ENCODE results near the gene HEPACAM.
"Not testable (repeated sequence)": the region's sequence is repeated elsewhere in the genome, so short reads cannot be mapped to it uniquely, and the experiment has no call there.

HEPACAM gene, protein sequence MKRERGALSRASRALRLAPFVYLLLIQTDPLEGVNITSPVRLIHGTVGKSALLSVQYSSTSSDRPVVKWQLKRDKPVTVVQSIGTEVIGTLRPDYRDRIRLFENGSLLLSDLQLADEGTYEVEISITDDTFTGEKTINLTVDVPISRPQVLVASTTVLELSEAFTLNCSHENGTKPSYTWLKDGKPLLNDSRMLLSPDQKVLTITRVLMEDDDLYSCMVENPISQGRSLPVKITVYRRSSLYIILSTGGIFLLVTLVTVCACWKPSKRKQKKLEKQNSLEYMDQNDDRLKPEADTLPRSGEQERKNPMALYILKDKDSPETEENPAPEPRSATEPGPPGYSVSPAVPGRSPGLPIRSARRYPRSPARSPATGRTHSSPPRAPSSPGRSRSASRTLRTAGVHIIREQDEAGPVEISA

DNA sequence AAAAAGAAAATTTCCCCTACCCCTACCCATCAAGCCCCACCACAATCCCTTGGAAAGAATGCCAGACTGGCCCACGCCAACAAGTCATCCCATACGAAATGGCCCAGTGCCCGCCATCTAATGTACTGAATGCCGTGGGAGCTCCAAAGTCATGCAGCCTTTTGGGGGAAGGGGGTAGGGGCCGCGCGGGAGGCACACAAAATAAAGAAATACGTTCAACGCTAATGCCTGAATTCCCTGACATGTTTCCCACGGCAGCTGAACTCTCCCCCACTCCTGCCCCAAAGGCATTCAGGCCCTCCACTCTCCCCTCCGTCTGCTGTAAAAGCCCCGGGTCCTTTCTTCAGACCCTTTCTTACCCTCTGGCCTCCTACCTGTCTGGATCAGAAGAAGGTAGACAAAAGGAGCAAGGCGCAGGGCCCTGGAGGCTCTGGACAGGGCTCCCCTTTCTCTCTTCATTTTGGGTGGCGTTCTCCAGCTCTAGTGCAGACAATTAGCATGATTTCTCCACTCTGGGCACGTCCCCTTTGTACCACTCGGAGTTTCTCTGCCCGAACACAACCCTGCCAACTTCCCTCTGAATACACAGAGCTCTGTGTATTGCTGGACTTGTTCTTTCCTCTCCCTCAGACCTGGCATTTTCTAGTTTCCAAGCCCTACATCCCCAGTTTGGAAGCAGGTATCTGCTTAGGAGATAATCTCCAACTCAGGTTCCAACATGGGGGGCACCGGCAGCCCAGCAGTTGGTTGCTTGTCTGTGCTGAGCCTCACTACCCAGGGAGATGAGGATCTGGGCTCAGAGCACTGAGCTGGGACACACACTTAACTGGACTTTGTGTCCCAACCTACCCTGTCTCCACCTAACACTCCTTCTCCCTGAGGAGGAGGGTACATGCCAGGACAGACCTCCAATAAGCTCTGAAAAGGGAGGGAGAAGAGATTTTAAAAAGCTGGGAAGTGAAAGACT, at the start of gene HEPACAM:
Gene HEPACAM, minus strand, starts transcription at position 500 of the 967 bp plus-strand sequence. Its CDS starts 41 bp downstream, at position 459.
- DNase-seq (ENCODE audit: low spot score): no peak

DNA sequence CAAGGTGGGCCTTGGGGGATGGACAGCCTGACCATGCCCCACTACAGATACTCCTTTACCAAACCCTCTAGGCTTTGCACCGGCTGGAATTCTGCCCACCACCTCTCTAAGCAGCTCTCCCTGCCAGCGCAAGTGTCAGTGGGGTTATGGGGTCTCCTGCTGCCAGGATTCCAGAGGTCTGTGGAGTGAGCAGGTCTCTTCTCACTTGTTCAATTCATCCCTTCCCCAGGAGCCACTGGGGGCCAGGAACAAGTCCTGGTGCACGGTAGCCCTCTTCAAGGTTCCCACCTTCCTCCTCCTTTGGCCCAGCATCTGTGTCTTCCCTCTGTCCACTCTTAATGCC, 48.6 kb upstream of the HEPACAM start:
- no peak for DNase-seq (ENCODE audit: low spot score)

- no peak for DNase-seq (ENCODE audit: low spot score)
These were observed 48.0 kb upstream of the HEPACAM start for GRCh38 chr11:124983674-124984511.

DNA sequence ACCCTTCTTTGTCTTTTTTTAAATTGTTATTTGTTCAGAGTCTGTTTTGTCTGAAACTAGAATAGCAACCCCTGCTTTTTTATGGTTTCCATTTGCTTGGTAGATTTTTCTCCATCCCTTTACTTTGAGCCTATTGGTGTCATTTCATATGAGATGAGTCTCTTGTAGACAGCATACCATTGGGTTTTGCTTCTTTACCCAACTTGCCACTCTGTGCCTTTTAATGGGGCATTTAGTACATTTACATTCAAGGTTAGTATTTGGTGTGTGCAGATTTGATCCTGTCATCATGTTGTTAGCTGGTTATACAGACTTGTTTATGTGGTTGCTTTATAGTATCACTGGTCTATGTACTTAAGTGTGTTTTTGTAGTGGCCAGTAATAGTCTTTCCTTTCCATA, 46.2 kb upstream of the HEPACAM start:
- no peak for DNase-seq (ENCODE audit: low spot score)

- no peak for DNase-seq (ENCODE audit: low spot score)
These were observed 42.5 kb upstream of the HEPACAM start for GRCh38 chr11:124978316-124978715.

GRCh38 chr11:124977006-124977405, 41.2 kb upstream of the HEPACAM start:
- no peak for DNase-seq (ENCODE audit: low spot score)

DNA sequence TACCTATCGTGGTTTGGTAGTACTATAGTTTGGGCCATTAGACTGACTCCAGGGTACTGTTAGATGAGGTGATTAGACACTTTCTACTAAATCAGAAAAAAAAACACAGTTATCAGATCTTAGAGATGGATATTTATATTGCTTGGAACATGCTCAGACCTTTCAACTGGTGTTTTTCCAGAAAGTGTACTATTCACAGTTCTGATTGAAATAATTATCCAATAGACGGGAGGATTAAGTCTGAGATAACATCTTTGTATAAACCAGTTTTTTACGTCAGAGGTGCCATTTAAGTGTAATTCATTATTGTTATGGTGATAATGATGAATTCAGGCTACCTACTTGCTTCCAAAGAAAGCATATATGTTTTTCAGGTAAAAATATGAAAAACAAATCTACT, 40.7 kb upstream of the HEPACAM start:
- no peak for DNase-seq (ENCODE audit: low spot score)

- DNase-seq (ENCODE audit: low spot score): no peak
These were observed 36.0 kb upstream of the HEPACAM start for GRCh38 chr11:124971810-124972209.

DNA sequence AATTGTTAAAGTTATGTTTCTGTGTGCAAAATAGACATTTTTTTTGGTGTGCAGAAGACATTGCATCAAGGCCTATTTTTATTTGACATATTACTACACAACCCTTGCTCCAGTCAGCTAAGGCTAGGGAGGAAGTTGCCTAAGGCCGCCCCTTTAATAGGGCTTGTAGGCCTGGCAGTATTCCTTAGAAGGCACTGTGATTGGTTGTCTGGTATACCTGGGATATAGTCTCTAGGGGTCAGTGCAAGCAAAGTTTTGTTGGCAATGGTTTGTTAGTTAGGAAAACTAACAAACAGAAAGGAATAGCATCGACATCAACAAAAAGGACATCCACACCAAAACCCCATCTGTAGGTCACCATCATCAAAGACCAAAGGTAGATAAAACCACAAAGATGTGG, 35.1 kb upstream of the HEPACAM start:
- DNase-seq (ENCODE audit: low spot score): no peak

- DNase-seq (ENCODE audit: low spot score): not testable (repeated sequence)
These were observed 32.4 kb upstream of the HEPACAM start for GRCh38 chr11:124968197-124968596.

DNA sequence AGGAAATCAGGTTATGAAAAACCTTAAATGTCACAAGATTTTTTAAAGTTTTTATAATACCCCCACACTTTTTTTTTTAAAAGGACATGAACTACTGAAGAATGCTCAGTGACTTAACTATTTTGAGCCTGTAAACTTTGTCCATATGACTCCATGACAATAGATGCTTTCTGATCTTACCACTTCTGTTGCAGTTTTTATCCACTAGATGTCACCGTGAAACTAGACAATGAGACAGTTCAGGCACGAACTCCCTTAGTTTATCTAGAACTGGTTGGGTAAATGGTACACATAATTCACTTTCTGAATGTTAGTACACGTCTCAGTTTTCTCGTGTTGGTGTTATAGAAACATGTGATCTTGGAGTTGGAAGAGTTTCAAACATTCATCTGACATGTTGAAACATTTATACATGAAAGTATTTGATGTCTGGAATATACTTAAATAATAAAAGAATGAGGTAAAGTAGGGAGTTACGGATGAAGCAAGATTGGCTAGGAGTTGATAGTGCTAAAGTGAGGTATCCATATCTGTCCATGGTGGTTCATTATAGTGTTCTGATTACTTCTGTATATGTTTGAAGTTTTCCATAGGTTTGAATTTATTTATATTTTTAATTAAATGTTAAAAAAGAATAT, 26.2 kb upstream of the HEPACAM start:
- peak; percentile 55 for DNase-seq (ENCODE audit: low spot score)

GRCh38 chr11:124955035-124955434, 19.2 kb upstream of the HEPACAM start:
- no peak for DNase-seq (ENCODE audit: low spot score)

DNA sequence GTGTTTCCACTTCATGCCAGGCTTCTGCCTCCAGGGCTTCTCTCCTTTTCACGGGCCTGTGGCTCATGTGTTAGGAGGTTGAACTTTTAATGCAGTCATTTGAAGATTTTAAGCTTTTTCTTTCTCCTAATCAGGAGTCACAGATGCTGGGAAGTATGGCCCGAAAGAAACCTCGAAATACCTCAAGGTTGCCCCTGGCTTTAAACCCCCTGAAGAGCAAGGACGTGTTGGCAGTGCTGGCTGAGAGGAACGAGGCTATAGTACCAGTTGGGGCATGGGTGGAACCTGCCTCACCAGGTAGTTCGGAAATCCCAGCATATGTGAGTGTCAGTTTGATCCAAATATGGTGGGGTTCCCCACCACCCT, 18.7 kb upstream of the HEPACAM start:
- no peak for DNase-seq (ENCODE audit: low spot score)

GRCh38 chr11:124953753-124954589, 18.1 kb upstream of the HEPACAM start, which contains the start of gene CCDC15:
CCDC15 (plus strand) TSS chr11:124954202; CDS start chr11:124954733, 531 bp downstream.
- DNase-seq (ENCODE audit: low spot score): peak; percentile 92

GRCh38 chr11:124951341-124951740, 15.5 kb upstream of the HEPACAM start:
- no peak for DNase-seq (ENCODE audit: low spot score)

DNA sequence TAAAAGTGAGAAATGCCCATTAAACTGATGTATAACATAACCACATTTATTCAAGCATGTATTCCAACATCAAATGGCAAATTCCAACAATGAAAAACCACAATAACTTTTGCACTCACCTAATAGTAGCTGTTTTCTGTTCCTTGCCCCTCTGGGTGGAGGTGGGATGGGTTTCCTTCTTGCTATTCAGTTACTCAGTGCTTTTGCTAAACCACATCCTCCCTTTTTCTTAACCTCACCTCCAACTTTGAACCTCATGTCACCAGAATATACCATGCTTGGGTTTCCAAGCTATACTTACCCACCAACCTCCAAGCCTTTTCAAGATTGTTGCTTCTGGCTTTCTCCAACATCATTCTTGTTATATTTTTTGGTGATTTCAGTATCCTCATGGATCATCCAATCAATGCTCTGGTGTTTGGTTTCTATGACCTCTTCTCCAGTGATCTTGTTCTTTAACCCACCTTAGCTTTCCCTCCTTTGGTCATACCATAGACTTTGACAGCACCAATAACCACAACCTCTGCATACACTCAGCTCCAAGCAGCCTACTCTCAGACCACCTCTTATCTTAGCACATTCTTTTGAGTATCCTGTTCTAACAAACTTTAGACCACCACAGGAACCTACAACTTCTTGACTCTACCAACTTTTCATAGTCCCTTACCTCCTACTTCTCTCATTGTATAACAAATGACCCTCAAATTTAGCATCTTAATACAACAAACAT, 14.9 kb upstream of the HEPACAM start:
- no peak for DNase-seq (ENCODE audit: low spot score)

GRCh38 chr11:124946735-124947141, 10.9 kb upstream of the HEPACAM start:
- no peak for DNase-seq (ENCODE audit: low spot score)

- no peak for DNase-seq (ENCODE audit: low spot score)
These were observed 10.0 kb upstream of the HEPACAM start for GRCh38 chr11:124945826-124946225.

- no peak for DNase-seq (ENCODE audit: low spot score)
These were observed 8.7 kb upstream of the HEPACAM start for GRCh38 chr11:124944565-124944964.

GRCh38 chr11:124943741-124944140, 7.9 kb upstream of the HEPACAM start:
- no peak for DNase-seq (ENCODE audit: low spot score)

Data from germinal center (tissue), 1 donor.